Liver (tissue), 9 donors: ENCODE results near the gene IGF2BP3. TPM values are rescaled to one million over a fixed set of nuclear protein-coding genes. Genes with fewer than 3 reads are reported as not detected.

Experiments
- DNase-seq: peaks from one replicate; pipeline ENCODE4 v3.0.0-alpha.2; 2017; ENCODE audit warnings: low spot score
- H3K27ac ChIP-seq, 2 donors: one replicate each; pipeline ENCODE4 v1.7.0; 2013; ENCODE audit warnings: inconsistent platforms in 2 of 2, low read length in 2 of 2, control low read depth in 1 of 2, low read depth in 1 of 2, mild to moderate bottlenecking in 1 of 2
- H3K27me3 ChIP-seq, 4 donors: one replicate each; pipeline versions ENCODE4 v1.6.1 to v1.7.0; 2013; ENCODE audit warnings: low read length in 3 of 4, inconsistent platforms in 1 of 4, mild to moderate bottlenecking in 1 of 4, moderate library complexity in 1 of 4; ENCODE audit not compliant: control insufficient read depth in 4 of 4, insufficient read depth in 4 of 4
- H3K36me3 ChIP-seq, 4 donors: one replicate each; pipeline versions ENCODE4 v1.6.1 to v1.7.0; 2013; ENCODE audit warnings: low read length in 3 of 4, mild to moderate bottlenecking in 3 of 4, low read depth in 1 of 4, moderate library complexity in 1 of 4; ENCODE audit not compliant: control insufficient read depth in 4 of 4, insufficient read depth in 3 of 4
- H3K4me1 ChIP-seq, 4 donors: one replicate each; pipeline versions ENCODE4 v1.6.1 to v1.7.0; 2013; ENCODE audit warnings: low read length in 3 of 4, mild to moderate bottlenecking in 3 of 4, moderate library complexity in 1 of 4; ENCODE audit not compliant: control insufficient read depth in 4 of 4, insufficient read depth in 4 of 4
- H3K4me3 ChIP-seq, 3 donors: one replicate each; pipeline versions ENCODE4 v1.6.1 to v1.7.0; 2013; ENCODE audit warnings: low read length in 3 of 3, control low read depth in 1 of 3, low read depth in 1 of 3, mild to moderate bottlenecking in 1 of 3
- H3K9ac ChIP-seq, 2 donors: one replicate each; pipeline ENCODE4 v1.7.0; 2013; ENCODE audit warnings: low read length in 2 of 2, mild to moderate bottlenecking in 2 of 2, moderate library complexity in 2 of 2, control low read depth in 1 of 2, low read depth in 1 of 2
- H3K9me3 ChIP-seq, 4 donors: one replicate each; pipeline versions ENCODE4 v1.6.1 to v1.7.0; 2013; ENCODE audit warnings: low read length in 3 of 4; ENCODE audit not compliant: control insufficient read depth in 4 of 4
- CTCF ChIP-seq: fragments of 150-350 bp; IDR thresholded peaks from 2 replicates; pipeline ENCODE4 v1.5.1; 2017; ENCODE audit warnings: improper control_type of control experiment, low read depth, low read length; ENCODE audit not compliant: missing input control
- EGR1 ChIP-seq, 2 donors: IDR thresholded peaks; 2 replicates each; pipeline ENCODE4 v1.6.1; 2016 to 2018; ENCODE audit warnings: antibody characterized with exemption in 2 of 2, low read depth in 2 of 2
- FOXA1 ChIP-seq: IDR thresholded peaks from 2 replicates; pipeline ENCODE4 v1.6.1; 2016; ENCODE audit warnings: antibody characterized with exemption
- FOXA2 ChIP-seq: IDR thresholded peaks from 2 replicates; pipeline ENCODE4 v1.6.1; 2016; ENCODE audit warnings: antibody characterized with exemption
- GABPA ChIP-seq, 2 donors: IDR thresholded peaks in 1 of 2; conservative IDR thresholded peaks in 1 of 2; 2 replicates each; pipeline ENCODE4 v1.6.1; 2016; ENCODE audit warnings: antibody characterized with exemption in 2 of 2, mild to moderate bottlenecking in 1 of 2, moderate library complexity in 1 of 2
- HNF4A ChIP-seq, 2 donors: conservative IDR thresholded peaks; 2 replicates each; pipeline ENCODE4 v1.6.1; 2016; ENCODE audit warnings: antibody characterized with exemption in 2 of 2, mild to moderate bottlenecking in 2 of 2
- HNF4G ChIP-seq: IDR thresholded peaks from 2 replicates; pipeline ENCODE4 v1.6.1; 2016; ENCODE audit warnings: antibody characterized with exemption
- JUND ChIP-seq, 2 donors: IDR thresholded peaks; 2 replicates each; pipeline ENCODE4 v1.6.1; 2016; ENCODE audit warnings: antibody characterized with exemption in 2 of 2
- MAX ChIP-seq: IDR thresholded peaks from 2 replicates; pipeline ENCODE4 v1.6.1; 2016; ENCODE audit warnings: antibody characterized with exemption
- NR2F2 ChIP-seq: IDR thresholded peaks from 2 replicates; pipeline ENCODE4 v1.6.1; 2016; ENCODE audit warnings: antibody characterized with exemption
- REST ChIP-seq: IDR thresholded peaks from 2 replicates; pipeline ENCODE4 v1.6.1; 2016; ENCODE audit warnings: antibody characterized with exemption, mild to moderate bottlenecking
- RXRA ChIP-seq, 2 donors: IDR thresholded peaks; 2 replicates each; pipeline ENCODE4 v1.6.1; 2017 to 2018; ENCODE audit warnings: antibody characterized with exemption in 2 of 2, mild to moderate bottlenecking in 1 of 2
- SP1 ChIP-seq: IDR thresholded peaks from 2 replicates; pipeline ENCODE4 v1.6.1; 2018; ENCODE audit warnings: antibody characterized with exemption, mild to moderate bottlenecking
- TAF1 ChIP-seq: conservative IDR thresholded peaks from 2 replicates; pipeline ENCODE4 v1.6.1; 2016; ENCODE audit warnings: antibody characterized with exemption, mild to moderate bottlenecking
- YY1 ChIP-seq: IDR thresholded peaks from 2 replicates; pipeline ENCODE4 v1.6.1; 2016; ENCODE audit warnings: antibody characterized with exemption, mild to moderate bottlenecking
- WGBS: extraction: QIAGEN DNeasy Blood & Tissue Kit; methylation state at CpG from one replicate; pipeline ENCODE4 v1.1.7; 2013; 5-methylcytosine and 5-hydroxymethylcytosine counted together
- polyA plus RNA-seq, 2 donors: library from polyadenylated mRNA; stranded (reverse) in 1 of 2; unstranded in 1 of 2; fragments of 200-250 nt in 1 of 2; fragments of >200 nt in 1 of 2; fragmentation: Nextera tagmentation in 1 of 2; extraction: Ambion mirVana in 1 of 2; gene quantifications; one replicate each; pipeline versions ENCODE4 v1.2.1 to v1.2.3, GENCODE V29; 2013 to 2015
- total RNA-seq, 2 donors: library from RNA; depleted of rRNA; stranded (reverse); fragments of >200 nt; gene quantifications; one replicate each; pipeline ENCODE4 v1.2.3, GENCODE V29; 2014
- TF ChIP-seq, protein P1 (sequence below): IDR thresholded peaks from 2 replicates; pipeline ENCODE4 v1.6.1; 2016; ENCODE audit warnings: antibody characterized with exemption
- TF ChIP-seq, protein P2 (sequence below): IDR thresholded peaks from 2 replicates; pipeline ENCODE4 v1.6.1; 2016; ENCODE audit warnings: antibody characterized with exemption
- donor health status: healthy.
- donor health status: healthy.
- donor health status: healthy.
- donor health status: healthy.
- donor health status: healthy.

IGF2BP3 gene
- total and polyA plus RNA-seq, 4 donors, result 0.17 to 28.4 (median 0.23) TPM; not detected in 1

DNA sequence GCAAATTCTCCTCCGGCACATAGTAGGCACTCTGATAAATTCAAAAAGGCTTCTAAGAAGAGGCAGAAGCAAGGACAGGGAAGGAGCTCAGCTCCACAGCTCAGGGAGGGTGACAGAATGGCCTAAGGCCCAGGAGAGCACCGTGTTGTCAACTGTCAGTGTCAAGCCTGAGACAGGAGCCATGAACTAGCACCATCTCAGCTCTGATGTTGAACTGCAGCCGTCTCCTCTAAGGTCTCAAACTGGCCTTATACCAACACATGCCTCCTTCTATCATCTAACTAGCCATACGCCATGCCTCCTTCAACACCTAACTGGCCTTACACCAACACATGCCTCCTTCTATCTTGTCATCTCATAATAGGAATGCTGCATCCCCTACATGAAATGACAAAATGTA, 73.0 kb downstream of the IGF2BP3 start:
- no peak overlapping the region for H3K4me3 ChIP-seq
- H3K27ac ChIP-seq, result no peak overlapping the region
- H3K4me1 ChIP-seq, result no peaks in the 10 kb centered on the region
- DNase-seq, result no peak
- WGBS, result 83% methylated on average over 4 of the region's 4 CpGs
- H3K27me3 ChIP-seq, result no peaks in the 10 kb centered on the region
- no peak overlapping the region for H3K9ac ChIP-seq
- TF ChIP-seq HNF4G (no peak), CTCF (no peak), TAF1 (no peak), REST (no peak), GABPA (IDR thresholded peaks at IDR 0.05 in 1 of 2, conservative IDR thresholded peaks at IDR 0.05 in 1 of 2) (no peak), NR2F2 (no peak), FOXA1 (no peak), RXRA (IDR thresholded peaks at IDR 0.05) (no peak), FOXA2 (no peak), HNF4A (conservative IDR thresholded peaks at IDR 0.05) (no peak), SP1 (no peak), EGR1 (IDR thresholded peaks at IDR 0.05; ENCODE audit: low read depth in 2 of 2) (no peak), JUND (IDR thresholded peaks at IDR 0.05) (no peak), YY1 (no peak), MAX (no peak)
- TF ChIP-seq, protein P1, sequence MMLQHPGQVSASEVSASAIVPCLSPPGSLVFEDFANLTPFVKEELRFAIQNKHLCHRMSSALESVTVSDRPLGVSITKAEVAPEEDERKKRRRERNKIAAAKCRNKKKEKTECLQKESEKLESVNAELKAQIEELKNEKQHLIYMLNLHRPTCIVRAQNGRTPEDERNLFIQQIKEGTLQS, result no peak
- TF ChIP-seq, protein P2, sequence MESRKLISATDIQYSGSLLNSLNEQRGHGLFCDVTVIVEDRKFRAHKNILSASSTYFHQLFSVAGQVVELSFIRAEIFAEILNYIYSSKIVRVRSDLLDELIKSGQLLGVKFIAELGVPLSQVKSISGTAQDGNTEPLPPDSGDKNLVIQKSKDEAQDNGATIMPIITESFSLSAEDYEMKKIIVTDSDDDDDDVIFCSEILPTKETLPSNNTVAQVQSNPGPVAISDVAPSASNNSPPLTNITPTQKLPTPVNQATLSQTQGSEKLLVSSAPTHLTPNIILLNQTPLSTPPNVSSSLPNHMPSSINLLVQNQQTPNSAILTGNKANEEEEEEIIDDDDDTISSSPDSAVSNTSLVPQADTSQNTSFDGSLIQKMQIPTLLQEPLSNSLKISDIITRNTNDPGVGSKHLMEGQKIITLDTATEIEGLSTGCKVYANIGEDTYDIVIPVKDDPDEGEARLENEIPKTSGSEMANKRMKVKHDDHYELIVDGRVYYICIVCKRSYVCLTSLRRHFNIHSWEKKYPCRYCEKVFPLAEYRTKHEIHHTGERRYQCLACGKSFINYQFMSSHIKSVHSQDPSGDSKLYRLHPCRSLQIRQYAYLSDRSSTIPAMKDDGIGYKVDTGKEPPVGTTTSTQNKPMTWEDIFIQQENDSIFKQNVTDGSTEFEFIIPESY, result no peak
- no peaks in the 10 kb centered on the region for H3K36me3 ChIP-seq
- no peaks in the 10 kb centered on the region for H3K9me3 ChIP-seq
